Astrocyte (in vitro differentiated cells and primary cell): ENCODE results near the gene AOAH. TPM values are rescaled to one million over a fixed set of nuclear protein-coding genes. Genes with fewer than 3 reads are reported as not detected.

Source experiments
- DNase-seq: peaks from one replicate; pipeline ENCODE4 v3.0.0-alpha.2; 2010; ENCODE audit warnings: low read depth
- FAIRE-seq: peaks from 2 replicates; lab custom pipeline; 2011; peaks lifted over from hg19 to GRCh38; lab: Jason Lieb, UNC
- H2AFZ ChIP-seq: 2 replicates; pipeline ENCODE4 v1.6.0; 2012; ENCODE audit warnings: low read depth, low read length, inconsistent platforms
- H3K27ac ChIP-seq: 2 replicates; pipeline ENCODE4 v1.5.1; 2011; ENCODE audit warnings: low read depth, low read length, inconsistent platforms
- H3K27me3 ChIP-seq: 2 replicates; pipeline ENCODE4 v1.6.0; 2011; ENCODE audit warnings: low read length, inconsistent platforms; ENCODE audit not compliant: insufficient read depth
- H3K36me3 ChIP-seq: 2 replicates; pipeline ENCODE4 v1.5.1; 2011; ENCODE audit warnings: low read length, inconsistent platforms; ENCODE audit not compliant: insufficient read depth
- H3K4me1 ChIP-seq: 2 replicates; pipeline ENCODE4 v1.5.1; 2011; ENCODE audit warnings: low read length, inconsistent platforms; ENCODE audit not compliant: insufficient read depth
- H3K4me2 ChIP-seq: 2 replicates; pipeline ENCODE4 v1.6.0; 2012; ENCODE audit warnings: low read length, inconsistent platforms
- H3K4me3 ChIP-seq: 2 replicates; pipeline ENCODE4 v1.5.1; 2011; ENCODE audit warnings: low read depth, mild to moderate bottlenecking, low read length, inconsistent platforms; ENCODE audit not compliant: insufficient read depth
- H3K79me2 ChIP-seq: 2 replicates; pipeline ENCODE4 v1.6.0; 2012; ENCODE audit warnings: mild to moderate bottlenecking, low read length, inconsistent platforms; ENCODE audit not compliant: insufficient read depth
- H3K9ac ChIP-seq: 2 replicates; pipeline ENCODE4 v1.6.0; 2012; ENCODE audit warnings: mild to moderate bottlenecking, low read length, inconsistent platforms
- H3K9me3 ChIP-seq: 2 replicates; pipeline ENCODE4 v1.5.1; 2012; ENCODE audit warnings: low read depth, mild to moderate bottlenecking, low read length, inconsistent platforms; ENCODE audit not compliant: insufficient read depth
- H4K20me1 ChIP-seq: 2 replicates; pipeline ENCODE4 v1.6.0; 2012; ENCODE audit warnings: low read length, inconsistent platforms; ENCODE audit not compliant: insufficient read depth
- H3K27ac Mint-ChIP-seq: one replicate; pipeline ENCODE4 v1.8.0; 2021; ENCODE audit warnings: mild to moderate bottlenecking, mixed read lengths; ENCODE audit not compliant: unreplicated experiment
- H3K27me3 Mint-ChIP-seq: one replicate; pipeline ENCODE4 v1.8.0; 2021; ENCODE audit warnings: low read depth, mixed read lengths; ENCODE audit not compliant: unreplicated experiment
- H3K36me3 Mint-ChIP-seq: one replicate; pipeline ENCODE4 v1.8.0; 2021; ENCODE audit warnings: low read depth, mixed read lengths; ENCODE audit not compliant: unreplicated experiment
- H3K4me1 Mint-ChIP-seq: one replicate; pipeline ENCODE4 v1.8.0; 2021; ENCODE audit warnings: low read depth, mixed read lengths; ENCODE audit not compliant: unreplicated experiment
- H3K4me3 Mint-ChIP-seq: one replicate; pipeline ENCODE4 v1.8.0; 2021; ENCODE audit warnings: mild to moderate bottlenecking, moderate library complexity, mixed read lengths; ENCODE audit not compliant: unreplicated experiment
- H3K9me3 Mint-ChIP-seq: one replicate; pipeline ENCODE4 v1.8.0; 2021; ENCODE audit warnings: mild to moderate bottlenecking, mixed read lengths; ENCODE audit not compliant: unreplicated experiment
- CTCF ChIP-seq: IDR thresholded peaks from 2 replicates; pipeline ENCODE4 v1.5.1; 2011; ENCODE audit warnings: low read depth, mild to moderate bottlenecking, inconsistent platforms, low read length, moderate library complexity; ENCODE audit not compliant: insufficient read depth
- EZH2 ChIP-seq: IDR thresholded peaks from 2 replicates; pipeline ENCODE4 v1.6.1; 2012; ENCODE audit warnings: mild to moderate bottlenecking, low read length, inconsistent platforms; ENCODE audit not compliant: insufficient read depth
- total RNA-seq: library from RNA; stranded (reverse); gene quantifications from 2 replicates; pipeline ENCODE4 v1.2.1, GENCODE V29; 2021

Gene AOAH
- total RNA-seq, 1 donor from 2014 or later = not detected

- no peaks in the 10 kb centered on the region for H3K9me3 Mint-ChIP-seq
These were observed 31.8 kb downstream of the AOAH start for GRCh38 chr7:36692456-36692855.

GRCh38 chr7:36691983-36692382 lies 32.3 kb downstream of the AOAH start:
- FAIRE-seq = no peak
- H3K4me3 Mint-ChIP-seq = no peak overlapping the region

More at GRCh38 chr7:36692456-36692855, 31.8 kb downstream of the AOAH start:
- no peaks in the 10 kb centered on the region for H4K20me1 ChIP-seq
- H3K9me3 ChIP-seq = no peaks in the 10 kb centered on the region
- no peak overlapping the region for H3K4me2 ChIP-seq
- Mint-ChIP-seq H3K4me1 (peaks cover under 1% of the 10 kb centered on the region), H3K4me3 (no peak overlapping the region), H3K36me3 (no peaks in the 10 kb centered on the region), H3K27me3 (peaks cover 4% of the 10 kb centered on the region), H3K27ac (no peak overlapping the region)
- no peak overlapping the region for H2AFZ ChIP-seq
- H3K36me3 ChIP-seq = no peaks in the 10 kb centered on the region
- H3K27me3 ChIP-seq = no peaks in the 10 kb centered on the region
- DNase-seq = no peak
- no peak overlapping the region for H3K27ac ChIP-seq
- TF ChIP-seq EZH2 = no peak
- no peak for TF ChIP-seq CTCF
- no peaks in the 10 kb centered on the region for H3K4me1 ChIP-seq
- H3K9ac ChIP-seq = no peak overlapping the region
- H3K4me3 ChIP-seq = no peak overlapping the region
- H3K79me2 ChIP-seq = no peaks in the 10 kb centered on the region
- FAIRE-seq = no peak

More at GRCh38 chr7:36691983-36692382, 32.3 kb downstream of the AOAH start:
- Histone ChIP-seq H3K79me2 (no peaks in the 10 kb centered on the region), H3K27me3 (no peaks in the 10 kb centered on the region), H3K4me3 (no peak overlapping the region), H3K36me3 (no peaks in the 10 kb centered on the region), H3K4me2 (no peak overlapping the region), H3K9me3 (no peaks in the 10 kb centered on the region), H3K27ac (no peak overlapping the region), H3K4me1 (no peaks in the 10 kb centered on the region), H3K9ac (no peak overlapping the region), H4K20me1 (no peaks in the 10 kb centered on the region), H2AFZ (no peak overlapping the region)
- Mint-ChIP-seq H3K27ac (no peak overlapping the region), H3K4me1 (peaks cover 5% of the 10 kb centered on the region), H3K27me3 (peaks cover 4% of the 10 kb centered on the region), H3K9me3 (no peaks in the 10 kb centered on the region), H3K36me3 (no peaks in the 10 kb centered on the region)
- no peak for TF ChIP-seq EZH2
- no peak for TF ChIP-seq CTCF
- DNase-seq = no peak
